Smooth muscle cell of trachea (primary cell): ENCODE results near the gene CCL19. TPM values are rescaled to one million over a fixed set of nuclear protein-coding genes. Genes with fewer than 3 reads are reported as not detected.

Experiments
- total RNA-seq: library from RNA; depleted of rRNA; stranded (reverse); fragments of >200 nt; gene quantifications from 2 replicates; pipeline ENCODE4 v1.2.1, GENCODE V29; 2014

The CCL19 gene
- total RNA-seq, result not detected in 2 replicates

GRCh38 chr9:34690983-34691935 is at the start of gene CCL19:
Gene CCL19, minus strand, starts transcription at chr9:34691276. Its CDS starts 137 bp downstream, at chr9:34691139.

GRCh38 chr9:34710023-34710422 is 18.9 kb upstream of the CCL19 start, which contains the start of gene CCL21:
Gene CCL21, minus strand, starts transcription at chr9:34710136. Its CDS starts 70 bp downstream, at chr9:34710066.

GRCh38 chr9:34662526-34663302 is 28.4 kb downstream of the CCL19 start, which contains the start of gene CCL27:
Gene CCL27, minus strand, starts transcription at chr9:34662657. Its CDS starts 24 bp downstream, at chr9:34662633.

GRCh38 chr9:34651876-34652601 is 39.0 kb downstream of the CCL19 start, which contains the start of gene IL11RA:
Gene IL11RA, plus strand, starts transcription at chr9:34652185. Its CDS starts 3,033 bp downstream, at chr9:34655218.

GRCh38 chr9:34646211-34647083 is 44.6 kb downstream of the CCL19 start, which contains the start of gene GALT:
Gene GALT, plus strand, starts transcription at chr9:34646675. Its CDS starts 30 bp downstream, at chr9:34646705.

Other genes starting within 250 kb of the CCL19 start
- gene FAM219A, start 232.7 kb downstream of the CCL19 start, total RNA-seq, result 5.5 and 8.6 TPM in 2 replicates
- gene DNAI1, start 232.5 kb downstream of the CCL19 start, total RNA-seq, result under 0.01 and 0.58 TPM in 2 replicates
- gene ENHO, start 168.3 kb downstream of the CCL19 start, total RNA-seq, result not detected in 2 replicates
- 0.44 TPM in 1 of 2 replicates, not detected in the other for gene CNTFR, start 101.6 kb downstream of the CCL19 start, total RNA-seq
- gene RPP25L, start 79.2 kb downstream of the CCL19 start, total RNA-seq, result 25.9 and 26.6 TPM in 2 replicates
- 84.4 and 159 TPM in 2 replicates for gene DCTN3, start 70.8 kb downstream of the CCL19 start, total RNA-seq
- not detected in 2 replicates for gene ARID3C, start 62.2 kb downstream of the CCL19 start, total RNA-seq
- gene SIGMAR1, start 53.5 kb downstream of the CCL19 start, total RNA-seq, result 71.1 and 88.0 TPM in 2 replicates
- gene GALT, start 44.6 kb downstream of the CCL19 start, total RNA-seq, result 35.3 and 47.3 TPM in 2 replicates
- 16.0 and 23.0 TPM in 2 replicates for gene IL11RA, start 39.1 kb downstream of the CCL19 start, total RNA-seq
- gene CCL27, start 28.6 kb downstream of the CCL19 start, total RNA-seq, result 0.15 and 0.17 TPM in 2 replicates
- not detected in 2 replicates for gene CCL21, start 18.9 kb upstream of the CCL19 start, total RNA-seq